ENCODE results near the gene ZBTB5.
A peak's percentile ranks its signal among the peaks of the same experiment; 100 is the strongest.
"Not testable (repeated sequence)": the region's sequence is repeated elsewhere in the genome, so short reads cannot be mapped to it uniquely, and the experiment has no call there.

The ZBTB5 gene

GRCh38 chr9:37480759-37481158 lies 15.5 kb upstream of the ZBTB5 start:
- Histone ChIP-seq H4K5ac (ENCODE audit: low read length) (no peak overlapping the region), H3K56ac (ENCODE audit: low read length) (no peak overlapping the region), H3K23ac (ENCODE audit: low read length) (no peak overlapping the region), H2BK5ac (ENCODE audit: low read length) (no peak overlapping the region), H2AK5ac (ENCODE audit: low read length) (no peak overlapping the region), H3K4me1 (ENCODE audit: control insufficient read depth, low read depth, low read length) (no peaks in the 10 kb centered on the region), H3K9ac (ENCODE audit: low read length) (no peak overlapping the region), H3K4me2 (ENCODE audit: low read length) (no peak overlapping the region), H3K79me1 (ENCODE audit: low read length) (no peaks in the 10 kb centered on the region), H3K4me3 (ENCODE audit: low read length) (no peak overlapping the region), H3K18ac (ENCODE audit: low read length) (no peak overlapping the region), H3K27me3 (ENCODE audit: insufficient read depth, low read length, poor library complexity) (no peaks in the 10 kb centered on the region), H4K8ac (ENCODE audit: low read depth, low read length) (no peak overlapping the region), H3K4ac (ENCODE audit: low read depth, low read length) (no peak overlapping the region), H3K79me2 (ENCODE audit: control insufficient read depth, insufficient read depth, low read length) (no peaks in the 10 kb centered on the region), H3K36me3 (ENCODE audit: control insufficient read depth, insufficient read depth, low read length) (no peaks in the 10 kb centered on the region), H2BK15ac (replicated peaks; ENCODE audit: low read depth) (no peak overlapping the region), H2BK120ac (ENCODE audit: low read depth, low read length) (no peak overlapping the region), H3K27ac (ENCODE audit: low read depth, low read length) (no peak overlapping the region)
- no peak for DNase-seq
- WGBS (ENCODE audit: extremely low coverage, insufficient coverage, low lambda C conversion rate) = no CpG with 5 or more reads among the region's 3 CpGs

GRCh38 chr9:37477987-37478619 lies 12.9 kb upstream of the ZBTB5 start:
- not testable (repeated sequence) for H3K4me3 ChIP-seq (ENCODE audit: low read length); H2BK5ac ChIP-seq (ENCODE audit: low read length)

GRCh38 chr9:37477443-37477842 lies 12.2 kb upstream of the ZBTB5 start:
- H3K27ac ChIP-seq (ENCODE audit: low read depth, low read length); H4K5ac ChIP-seq (ENCODE audit: low read length); H4K8ac ChIP-seq (ENCODE audit: low read depth, low read length); H3K18ac ChIP-seq (ENCODE audit: low read length); H3K4me2 ChIP-seq (ENCODE audit: low read length); H3K79me1 ChIP-seq (ENCODE audit: low read length); H3K9ac ChIP-seq (ENCODE audit: low read length); H3K36me3 ChIP-seq (ENCODE audit: control insufficient read depth, insufficient read depth, low read length); H2BK5ac ChIP-seq (ENCODE audit: low read length); H3K27me3 ChIP-seq (ENCODE audit: insufficient read depth, low read length, poor library complexity); H3K56ac ChIP-seq (ENCODE audit: low read length); H3K4me3 ChIP-seq (ENCODE audit: low read length); H3K23ac ChIP-seq (ENCODE audit: low read length); H3K4me1 ChIP-seq (ENCODE audit: control insufficient read depth, low read depth, low read length); H3K79me2 ChIP-seq (ENCODE audit: control insufficient read depth, insufficient read depth, low read length); H2BK120ac ChIP-seq (ENCODE audit: low read depth, low read length); H2BK15ac ChIP-seq (replicated peaks; ENCODE audit: low read depth); H3K4ac ChIP-seq (ENCODE audit: low read depth, low read length); DNase-seq; H2AK5ac ChIP-seq (ENCODE audit: low read length): not testable (repeated sequence)
- WGBS (ENCODE audit: extremely low coverage, insufficient coverage, low lambda C conversion rate) = no CpG with 5 or more reads among the region's 4 CpGs

More at GRCh38 chr9:37477987-37478619, 12.9 kb upstream of the ZBTB5 start:
- not testable (repeated sequence) for H3K36me3 ChIP-seq (ENCODE audit: control insufficient read depth, insufficient read depth, low read length); H2BK120ac ChIP-seq (ENCODE audit: low read depth, low read length); H3K79me2 ChIP-seq (ENCODE audit: control insufficient read depth, insufficient read depth, low read length); H3K23ac ChIP-seq (ENCODE audit: low read length); H3K4me1 ChIP-seq (ENCODE audit: control insufficient read depth, low read depth, low read length); H4K5ac ChIP-seq (ENCODE audit: low read length); H3K27ac ChIP-seq (ENCODE audit: low read depth, low read length); H2BK15ac ChIP-seq (replicated peaks; ENCODE audit: low read depth); H3K27me3 ChIP-seq (ENCODE audit: insufficient read depth, low read length, poor library complexity); H3K79me1 ChIP-seq (ENCODE audit: low read length); DNase-seq; H3K56ac ChIP-seq (ENCODE audit: low read length); H3K9ac ChIP-seq (ENCODE audit: low read length); H2AK5ac ChIP-seq (ENCODE audit: low read length); H3K4me2 ChIP-seq (ENCODE audit: low read length); H3K18ac ChIP-seq (ENCODE audit: low read length); H4K8ac ChIP-seq (ENCODE audit: low read depth, low read length); H3K4ac ChIP-seq (ENCODE audit: low read depth, low read length)
- no CpG with 5 or more reads among the region's 5 CpGs for WGBS (ENCODE audit: extremely low coverage, insufficient coverage, low lambda C conversion rate)

- Histone ChIP-seq H3K23ac (ENCODE audit: low read length) (no peak overlapping the region), H2BK120ac (ENCODE audit: low read depth, low read length) (peak overlapping the region; percentile 6), H4K8ac (ENCODE audit: low read depth, low read length) (no peak overlapping the region), H3K56ac (ENCODE audit: low read length) (no peak overlapping the region), H3K79me1 (ENCODE audit: low read length) (no peaks in the 10 kb centered on the region), H3K4me2 (ENCODE audit: low read length) (no peak overlapping the region), H3K27me3 (ENCODE audit: insufficient read depth, low read length, poor library complexity) (no peaks in the 10 kb centered on the region), H3K27ac (ENCODE audit: low read depth, low read length) (no peak overlapping the region), H3K36me3 (ENCODE audit: control insufficient read depth, insufficient read depth, low read length) (no peaks in the 10 kb centered on the region), H3K4me1 (ENCODE audit: control insufficient read depth, low read depth, low read length) (peaks cover under 1% of the 10 kb centered on the region), H2BK15ac (replicated peaks; ENCODE audit: low read depth) (no peak overlapping the region), H3K4me3 (ENCODE audit: low read length) (no peak overlapping the region), H3K18ac (ENCODE audit: low read length) (no peak overlapping the region), H2BK5ac (ENCODE audit: low read length) (no peak overlapping the region), H2AK5ac (ENCODE audit: low read length) (no peak overlapping the region), H3K79me2 (ENCODE audit: control insufficient read depth, insufficient read depth, low read length) (no peaks in the 10 kb centered on the region), H3K9ac (ENCODE audit: low read length) (no peak overlapping the region), H3K4ac (ENCODE audit: low read depth, low read length) (no peak overlapping the region), H4K5ac (ENCODE audit: low read length) (no peak overlapping the region)
- WGBS (ENCODE audit: extremely low coverage, insufficient coverage, low lambda C conversion rate) = no CpG with 5 or more reads among the region's 11 CpGs
- no peak for DNase-seq
These were observed 11.7 kb upstream of the ZBTB5 start for GRCh38 chr9:37476930-37477329.

- no peak overlapping the region for H3K4ac ChIP-seq (ENCODE audit: low read depth, low read length)
- H3K9ac ChIP-seq (ENCODE audit: low read length) = no peak overlapping the region
- no peak overlapping the region for H2BK15ac ChIP-seq (replicated peaks; ENCODE audit: low read depth)
- H3K4me2 ChIP-seq (ENCODE audit: low read length) = no peak overlapping the region
- no peak overlapping the region for H4K5ac ChIP-seq (ENCODE audit: low read length)
- no peak overlapping the region for H2AK5ac ChIP-seq (ENCODE audit: low read length)
- no peak overlapping the region for H3K27ac ChIP-seq (ENCODE audit: low read depth, low read length)
- no peak overlapping the region for H3K18ac ChIP-seq (ENCODE audit: low read length)
- H3K36me3 ChIP-seq (ENCODE audit: control insufficient read depth, insufficient read depth, low read length) = no peaks in the 10 kb centered on the region
- peaks cover 1% of the 10 kb centered on the region for H3K4me1 ChIP-seq (ENCODE audit: control insufficient read depth, low read depth, low read length)
- H3K79me1 ChIP-seq (ENCODE audit: low read length) = no peaks in the 10 kb centered on the region
- H2BK120ac ChIP-seq (ENCODE audit: low read depth, low read length) = no peak overlapping the region
- H3K27me3 ChIP-seq (ENCODE audit: insufficient read depth, low read length, poor library complexity) = no peaks in the 10 kb centered on the region
- no peaks in the 10 kb centered on the region for H3K79me2 ChIP-seq (ENCODE audit: control insufficient read depth, insufficient read depth, low read length)
- H3K4me3 ChIP-seq (ENCODE audit: low read length) = no peak overlapping the region
- no peak overlapping the region for H4K8ac ChIP-seq (ENCODE audit: low read depth, low read length)
- no peak for DNase-seq
- H3K23ac ChIP-seq (ENCODE audit: low read length) = no peak overlapping the region
- H2BK5ac ChIP-seq (ENCODE audit: low read length) = no peak overlapping the region
- 100% methylated on average over 2 of the region's 3 CpGs for WGBS (ENCODE audit: extremely low coverage, insufficient coverage, low lambda C conversion rate)
- no peak overlapping the region for H3K56ac ChIP-seq (ENCODE audit: low read length)
These were observed 9.2 kb upstream of the ZBTB5 start for GRCh38 chr9:37474438-37474837.

GRCh38 chr9:37473982-37474381 lies 8.7 kb upstream of the ZBTB5 start:
- H3K27ac ChIP-seq (ENCODE audit: low read depth, low read length); H3K23ac ChIP-seq (ENCODE audit: low read length); H3K79me2 ChIP-seq (ENCODE audit: control insufficient read depth, insufficient read depth, low read length); H2BK5ac ChIP-seq (ENCODE audit: low read length); H3K4me3 ChIP-seq (ENCODE audit: low read length); H3K4me2 ChIP-seq (ENCODE audit: low read length); H2BK120ac ChIP-seq (ENCODE audit: low read depth, low read length); H3K27me3 ChIP-seq (ENCODE audit: insufficient read depth, low read length, poor library complexity); DNase-seq; H3K4ac ChIP-seq (ENCODE audit: low read depth, low read length); H3K4me1 ChIP-seq (ENCODE audit: control insufficient read depth, low read depth, low read length); H3K36me3 ChIP-seq (ENCODE audit: control insufficient read depth, insufficient read depth, low read length); H3K9ac ChIP-seq (ENCODE audit: low read length); H3K18ac ChIP-seq (ENCODE audit: low read length); H2AK5ac ChIP-seq (ENCODE audit: low read length); H4K8ac ChIP-seq (ENCODE audit: low read depth, low read length); H4K5ac ChIP-seq (ENCODE audit: low read length); H3K79me1 ChIP-seq (ENCODE audit: low read length); H3K56ac ChIP-seq (ENCODE audit: low read length): not testable (repeated sequence)
- no CpG with 5 or more reads among the region's 6 CpGs for WGBS (ENCODE audit: extremely low coverage, insufficient coverage, low lambda C conversion rate)
- peak overlapping the region; percentile 27 for H2BK15ac ChIP-seq (replicated peaks; ENCODE audit: low read depth)
